HepG2 (cell line): ENCODE results near the gene IFIT1. TPM values are rescaled to one million over a fixed set of nuclear protein-coding genes. Genes with fewer than 3 reads are reported as not detected.
A peak's percentile ranks its signal among the peaks of the same experiment; 100 is the strongest.

Source experiments
- BRD4 ChIP-seq: sonication (generic); formaldehyde crosslinking; IDR thresholded peaks from 2 replicates; pipeline ENCODE4 v1.4.0; 2020; ENCODE audit warnings: missing genetic modification reagents
- CEBPB ChIP-seq: IDR thresholded peaks from 2 replicates; pipeline ENCODE4 v1.6.1; 2011; ENCODE audit warnings: low read depth, low read length, improper control_type of control experiment, borderline replicate concordance
- DNMT1 ChIP-seq: sonication (generic); formaldehyde crosslinking; IDR thresholded peaks from 2 replicates; pipeline ENCODE4 v1.5.1; 2020; ENCODE audit warnings: mild to moderate bottlenecking, missing genetic modification reagents
- EEA1 ChIP-seq: sonication (generic); formaldehyde crosslinking; IDR thresholded peaks from 2 replicates; pipeline ENCODE4 v1.5.1; 2020; ENCODE audit warnings: mild to moderate bottlenecking, missing genetic modification reagents, borderline replicate concordance
- GABPB1 ChIP-seq: IDR thresholded peaks from 2 replicates; pipeline ENCODE4 v1.6.1; 2016; ENCODE audit warnings: mild to moderate bottlenecking, missing genetic modification reagents, moderate library complexity, missing compliant biosample characterization
- HIVEP1 ChIP-seq: sonication (generic); formaldehyde crosslinking; IDR thresholded peaks from 2 replicates; pipeline ENCODE4 v1.4.0; 2020; ENCODE audit warnings: mild to moderate bottlenecking, missing genetic modification reagents
- KLF15 ChIP-seq: sonication (generic); formaldehyde crosslinking; IDR thresholded peaks from 2 replicates; pipeline ENCODE4 v1.8.1; 2023; ENCODE audit warnings: borderline replicate concordance, mild to moderate bottlenecking, inconsistent platforms, missing genetic modification reagents, mixed read lengths
- MATR3 ChIP-seq: sonication (generic); formaldehyde crosslinking; IDR thresholded peaks from 2 replicates; pipeline ENCODE4 v1.4.0; 2020; ENCODE audit warnings: missing genetic modification reagents
- MXD4 ChIP-seq: IDR thresholded peaks from 2 replicates; pipeline ENCODE4 v1.6.1; 2016; ENCODE audit warnings: mild to moderate bottlenecking, missing biosample characterization, missing genetic modification reagents
- PAWR ChIP-seq: sonication (generic); formaldehyde crosslinking; IDR thresholded peaks from 2 replicates; pipeline ENCODE4 v1.4.0; 2020; ENCODE audit warnings: missing genetic modification reagents, mild to moderate bottlenecking, borderline replicate concordance
- RAD51 ChIP-seq: fragments of 450-650 bp; IDR thresholded peaks from 2 replicates; pipeline ENCODE4 v1.6.1; 2016; ENCODE audit warnings: borderline replicate concordance
- RARA ChIP-seq: IDR thresholded peaks from 2 replicates; pipeline ENCODE4 v1.6.1; 2016; ENCODE audit warnings: missing genetic modification reagents, missing compliant biosample characterization
- SALL1 ChIP-seq: sonication (generic); formaldehyde crosslinking; IDR thresholded peaks from 2 replicates; pipeline ENCODE4 v1.8.0; 2022; ENCODE audit warnings: mild to moderate bottlenecking, missing genetic modification reagents
- SOX13 ChIP-seq, 3 experiments: fragments of 450-650 bp in 1 of 3; sonication (generic) in 1 of 3; formaldehyde crosslinking in 1 of 3; IDR thresholded peaks in 2 of 3; conservative IDR thresholded peaks in 1 of 3; 2 replicates each; pipeline versions ENCODE4 v1.5.0 to v1.6.1; 2016 to 2020; ENCODE audit warnings: antibody characterized with exemption in 1 of 3, mild to moderate bottlenecking in 1 of 3, missing compliant biosample characterization in 1 of 3, missing genetic modification reagents in 1 of 3, moderate library complexity in 1 of 3
- XRCC5 ChIP-seq: fragments of 200-400 bp; formaldehyde crosslinking; optimal IDR thresholded peaks from 2 replicates; pipeline ENCODE3; 2017; ENCODE audit warnings: mild to moderate bottlenecking, low read length
- ZNF12 ChIP-seq: sonication (generic); formaldehyde crosslinking; IDR thresholded peaks from 2 replicates; pipeline ENCODE4 v1.5.0; 2020; ENCODE audit warnings: missing genetic modification reagents
- ZNF703 ChIP-seq: sonication (generic); formaldehyde crosslinking; IDR thresholded peaks from 2 replicates; pipeline ENCODE4 v1.5.1; 2020; ENCODE audit warnings: missing genetic modification reagents, mild to moderate bottlenecking, moderate library complexity, borderline replicate concordance
- ZSCAN9 ChIP-seq: IDR thresholded peaks from 2 replicates; pipeline ENCODE4 v1.6.1; 2016; ENCODE audit warnings: borderline replicate concordance
- polyA plus RNA-seq, 8 experiments: library from polyadenylated mRNA; depleted of rRNA in 3 of 8; stranded (reverse) in 7 of 8; unstranded in 1 of 8; fragments of >200 nt; fragmentation: Illumina TruSeq in 4 of 8; extraction: Trizol in 4 of 8; gene quantifications; 2 replicates each; pipeline versions ENCODE4 v1.2.1 to v1.2.3, GENCODE V29; 2011 to 2016; ENCODE audit warnings: low read depth in 4 of 8, missing spikeins in 1 of 8, mixed read lengths in 1 of 8; ENCODE audit not compliant: insufficient read depth in 1 of 8
- total RNA-seq, 5 experiments: library from RNA; depleted of rRNA; stranded (reverse); fragments of >200 nt; fragmentation: Illumina TruSeq; extraction: Trizol; gene quantifications; 2 replicates each; pipeline ENCODE4 v1.2.3, GENCODE V29; 2016; ENCODE audit warnings: low read depth in 1 of 5
- TF ChIP-seq, protein P1 (sequence below): sonication (generic); formaldehyde crosslinking; IDR thresholded peaks from 2 replicates; pipeline ENCODE4 v1.8.0; 2022; ENCODE audit warnings: missing genetic modification reagents, mild to moderate bottlenecking, inconsistent platforms, borderline replicate concordance
- TF ChIP-seq, protein P2 (sequence below): sonication (generic); formaldehyde crosslinking; IDR thresholded peaks from 2 replicates; pipeline ENCODE4 v1.4.0; 2020; ENCODE audit warnings: missing genetic modification reagents, borderline replicate concordance
- TF ChIP-seq, protein P3 (sequence below): sonication (generic); formaldehyde crosslinking; IDR thresholded peaks from 2 replicates; pipeline ENCODE4 v1.5.1; 2020; ENCODE audit warnings: missing genetic modification reagents, mild to moderate bottlenecking, borderline replicate concordance
- TF ChIP-seq, protein P4 (sequence below): sonication (generic); formaldehyde crosslinking; IDR thresholded peaks from 2 replicates; pipeline ENCODE4 v1.4.0; 2020; ENCODE audit warnings: missing genetic modification reagents, borderline replicate concordance

IFIT1 gene
- total and polyA plus RNA-seq, 2 of the 13 experiments (the other 11 are each of a cell fraction or from before 2014, with no cell fraction given): 1.5 to 5.5 TPM

DNA sequence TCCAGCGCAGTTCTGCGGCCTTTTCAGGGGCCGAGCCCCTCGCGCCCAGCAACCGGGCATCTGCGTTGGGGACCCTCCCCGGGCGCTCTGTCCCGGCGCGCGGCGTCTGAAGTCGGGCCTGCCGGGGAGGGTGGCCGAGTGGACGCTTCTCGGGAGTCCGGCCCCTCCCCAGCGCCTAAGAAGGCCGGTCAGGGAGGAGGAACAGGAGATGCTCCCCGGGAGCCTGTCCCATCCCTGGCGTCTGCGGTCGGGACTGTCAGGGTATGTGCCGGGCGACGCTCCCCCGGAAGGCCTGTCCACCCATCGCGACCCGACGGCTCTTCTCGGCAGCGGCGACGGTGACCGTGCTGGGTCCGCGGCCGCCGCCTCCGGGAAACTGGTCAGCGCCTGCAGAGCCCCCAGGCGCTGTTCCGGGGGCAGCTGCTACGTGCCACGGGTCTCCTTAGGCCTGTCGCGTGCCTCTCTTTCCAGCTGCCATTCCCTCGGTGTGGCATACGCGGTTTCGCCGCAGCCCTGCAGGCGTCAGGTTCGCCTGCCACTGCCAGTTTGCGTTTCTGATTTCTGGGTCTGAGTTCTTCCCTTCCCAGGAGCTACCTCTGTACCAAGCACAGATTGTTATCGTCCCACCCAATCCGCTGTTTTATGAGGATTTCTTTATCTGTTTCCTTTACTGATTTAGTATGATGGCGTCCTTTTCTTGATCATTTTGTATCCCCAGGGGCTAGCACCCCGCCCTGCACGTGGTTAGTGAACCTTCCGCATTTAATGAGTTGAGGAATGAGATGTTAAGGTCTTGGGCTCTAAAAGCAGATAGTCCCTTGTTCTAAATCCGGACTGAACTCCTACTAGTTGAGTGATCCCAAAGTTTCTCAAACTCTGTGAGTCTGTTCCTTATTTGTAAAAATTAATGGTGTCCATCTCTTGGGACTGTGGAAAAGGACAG lies 22.7 kb downstream of the IFIT1 start (continued):
- TF ChIP-seq, protein P1, sequence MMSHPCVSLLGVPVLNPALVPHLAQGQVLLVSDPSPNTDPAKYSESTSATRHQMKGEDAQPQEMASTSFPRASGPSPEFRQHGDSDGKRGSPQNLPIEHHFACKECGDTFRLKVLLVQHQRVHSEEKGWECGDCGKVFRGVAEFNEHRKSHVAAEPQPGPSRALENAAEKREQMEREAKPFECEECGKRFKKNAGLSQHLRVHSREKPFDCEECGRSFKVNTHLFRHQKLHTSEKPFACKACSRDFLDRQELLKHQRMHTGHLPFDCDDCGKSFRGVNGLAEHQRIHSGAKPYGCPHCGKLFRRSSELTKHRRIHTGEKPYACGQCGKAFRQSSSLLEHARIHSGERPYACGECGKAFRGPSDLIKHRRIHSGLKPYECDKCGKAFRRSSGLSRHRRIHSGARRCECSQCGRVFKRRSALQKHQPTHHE (CRISPR knock-in tag): no peak
- TF ChIP-seq SOX13 (IDR thresholded peaks at IDR 0.05) (no peak), SOX13 (CRISPR knock-in tag; conservative IDR thresholded peaks at IDR 0.05 in 1 of 2, IDR thresholded peaks at IDR 0.05 in 1 of 2) (no peak), HIVEP1 (CRISPR knock-in tag) (peak; percentile 32; the same call in 1 of the 2 replicates), BRD4 (CRISPR knock-in tag) (no peak), PAWR (CRISPR knock-in tag) (no peak), XRCC5 (no peak), ZNF703 (CRISPR knock-in tag) (peak; percentile 69; the same call in 1 of the 2 replicates), RARA (no peak), RAD51 (no peak), EEA1 (CRISPR knock-in tag) (0 out of 2 replicates have a peak, but pooled peaks have one; percentile 72), ZNF12 (CRISPR knock-in tag) (no peak), MXD4 (CRISPR knock-in tag) (no peak; the same call in 1 of the 2 replicates), ZSCAN9 (CRISPR knock-in tag) (no peak), GABPB1 (CRISPR knock-in tag) (peak; percentile 90), MATR3 (no peak), KLF15 (peak; percentile 43; the same call in 1 of the 2 replicates), SALL1 (CRISPR knock-in tag) (no peak), CEBPB (no peak), DNMT1 (0 out of 2 replicates have a peak, but pooled peaks have one; percentile 24)
- TF ChIP-seq, protein P2, sequence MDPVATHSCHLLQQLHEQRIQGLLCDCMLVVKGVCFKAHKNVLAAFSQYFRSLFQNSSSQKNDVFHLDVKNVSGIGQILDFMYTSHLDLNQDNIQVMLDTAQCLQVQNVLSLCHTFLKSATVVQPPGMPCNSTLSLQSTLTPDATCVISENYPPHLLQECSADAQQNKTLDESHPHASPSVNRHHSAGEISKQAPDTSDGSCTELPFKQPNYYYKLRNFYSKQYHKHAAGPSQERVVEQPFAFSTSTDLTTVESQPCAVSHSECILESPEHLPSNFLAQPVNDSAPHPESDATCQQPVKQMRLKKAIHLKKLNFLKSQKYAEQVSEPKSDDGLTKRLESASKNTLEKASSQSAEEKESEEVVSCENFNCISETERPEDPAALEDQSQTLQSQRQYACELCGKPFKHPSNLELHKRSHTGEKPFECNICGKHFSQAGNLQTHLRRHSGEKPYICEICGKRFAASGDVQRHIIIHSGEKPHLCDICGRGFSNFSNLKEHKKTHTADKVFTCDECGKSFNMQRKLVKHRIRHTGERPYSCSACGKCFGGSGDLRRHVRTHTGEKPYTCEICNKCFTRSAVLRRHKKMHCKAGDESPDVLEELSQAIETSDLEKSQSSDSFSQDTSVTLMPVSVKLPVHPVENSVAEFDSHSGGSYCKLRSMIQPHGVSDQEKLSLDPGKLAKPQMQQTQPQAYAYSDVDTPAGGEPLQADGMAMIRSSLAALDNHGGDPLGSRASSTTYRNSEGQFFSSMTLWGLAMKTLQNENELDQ (CRISPR knock-in tag): no peak
- TF ChIP-seq, protein P3, sequence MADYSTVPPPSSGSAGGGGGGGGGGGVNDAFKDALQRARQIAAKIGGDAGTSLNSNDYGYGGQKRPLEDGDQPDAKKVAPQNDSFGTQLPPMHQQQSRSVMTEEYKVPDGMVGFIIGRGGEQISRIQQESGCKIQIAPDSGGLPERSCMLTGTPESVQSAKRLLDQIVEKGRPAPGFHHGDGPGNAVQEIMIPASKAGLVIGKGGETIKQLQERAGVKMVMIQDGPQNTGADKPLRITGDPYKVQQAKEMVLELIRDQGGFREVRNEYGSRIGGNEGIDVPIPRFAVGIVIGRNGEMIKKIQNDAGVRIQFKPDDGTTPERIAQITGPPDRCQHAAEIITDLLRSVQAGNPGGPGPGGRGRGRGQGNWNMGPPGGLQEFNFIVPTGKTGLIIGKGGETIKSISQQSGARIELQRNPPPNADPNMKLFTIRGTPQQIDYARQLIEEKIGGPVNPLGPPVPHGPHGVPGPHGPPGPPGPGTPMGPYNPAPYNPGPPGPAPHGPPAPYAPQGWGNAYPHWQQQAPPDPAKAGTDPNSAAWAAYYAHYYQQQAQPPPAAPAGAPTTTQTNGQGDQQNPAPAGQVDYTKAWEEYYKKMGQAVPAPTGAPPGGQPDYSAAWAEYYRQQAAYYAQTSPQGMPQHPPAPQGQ (CRISPR knock-in tag): no peak
- TF ChIP-seq, protein P4, sequence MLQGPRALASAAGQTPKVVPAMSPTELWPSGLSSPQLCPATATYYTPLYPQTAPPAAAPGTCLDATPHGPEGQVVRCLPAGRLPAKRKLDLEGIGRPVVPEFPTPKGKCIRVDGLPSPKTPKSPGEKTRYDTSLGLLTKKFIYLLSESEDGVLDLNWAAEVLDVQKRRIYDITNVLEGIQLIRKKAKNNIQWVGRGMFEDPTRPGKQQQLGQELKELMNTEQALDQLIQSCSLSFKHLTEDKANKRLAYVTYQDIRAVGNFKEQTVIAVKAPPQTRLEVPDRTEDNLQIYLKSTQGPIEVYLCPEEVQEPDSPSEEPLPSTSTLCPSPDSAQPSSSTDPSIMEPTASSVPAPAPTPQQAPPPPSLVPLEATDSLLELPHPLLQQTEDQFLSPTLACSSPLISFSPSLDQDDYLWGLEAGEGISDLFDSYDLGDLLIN (CRISPR knock-in tag): no peak
